HG02970 (cell line): Measurements from ENCODE around the gene MEA1.

ENCODE experiments used
- ATAC-seq: cut with Tn5 transposase; IDR thresholded peaks from one replicate; pipeline ENCODE4 v1.9.1; 2021; ENCODE audit warnings: mild to moderate bottlenecking, moderate library complexity, moderate number of reproducible peaks; ENCODE audit not compliant: unreplicated experiment, low FRiP score

MEA1 gene

GRCh38 chr6:42978487-42978838, 35.3 kb downstream of the MEA1 start:
- ATAC-seq: no peak

- no peak for ATAC-seq
These were observed 38.7 kb downstream of the MEA1 start for GRCh38 chr6:42974919-42975505.

- no peak for ATAC-seq
These were observed 39.8 kb downstream of the MEA1 start for GRCh38 chr6:42973926-42974325.

GRCh38 chr6:42971746-42972327, 41.9 kb downstream of the MEA1 start:
- ATAC-seq: no peak

GRCh38 chr6:42970871-42971612, 42.7 kb downstream of the MEA1 start:
- no peak for ATAC-seq

GRCh38 chr6:42969934-42970333, 43.8 kb downstream of the MEA1 start:
- no peak for ATAC-seq

GRCh38 chr6:42969431-42969830, 44.3 kb downstream of the MEA1 start:
- no peak for ATAC-seq

GRCh38 chr6:42968783-42969182, 45.0 kb downstream of the MEA1 start:
- ATAC-seq: no peak

GRCh38 chr6:42968126-42968701, 45.5 kb downstream of the MEA1 start:
- no peak for ATAC-seq

GRCh38 chr6:42967228-42967627, 46.5 kb downstream of the MEA1 start:
- no peak for ATAC-seq

GRCh38 chr6:42966571-42966970, 47.2 kb downstream of the MEA1 start:
- ATAC-seq: no peak

- ATAC-seq: no peak
These were observed 49.7 kb downstream of the MEA1 start for GRCh38 chr6:42963855-42964605.

- ATAC-seq: no peak
These were observed 50.4 kb downstream of the MEA1 start for GRCh38 chr6:42963179-42963854.

GRCh38 chr6:42962502-42963178, 51.1 kb downstream of the MEA1 start:
- no peak for ATAC-seq

GRCh38 chr6:42962096-42962495, 51.6 kb downstream of the MEA1 start:
- ATAC-seq: no peak
